CD1c-positive myeloid dendritic cell (primary cell): ENCODE data around the gene C14orf132.

Source experiments
- DNase-seq: peaks from one replicate; pipeline ENCODE4 v3.0.0-alpha.2; 2016; ENCODE audit errors: extremely low spot score

Gene C14orf132

DNA sequence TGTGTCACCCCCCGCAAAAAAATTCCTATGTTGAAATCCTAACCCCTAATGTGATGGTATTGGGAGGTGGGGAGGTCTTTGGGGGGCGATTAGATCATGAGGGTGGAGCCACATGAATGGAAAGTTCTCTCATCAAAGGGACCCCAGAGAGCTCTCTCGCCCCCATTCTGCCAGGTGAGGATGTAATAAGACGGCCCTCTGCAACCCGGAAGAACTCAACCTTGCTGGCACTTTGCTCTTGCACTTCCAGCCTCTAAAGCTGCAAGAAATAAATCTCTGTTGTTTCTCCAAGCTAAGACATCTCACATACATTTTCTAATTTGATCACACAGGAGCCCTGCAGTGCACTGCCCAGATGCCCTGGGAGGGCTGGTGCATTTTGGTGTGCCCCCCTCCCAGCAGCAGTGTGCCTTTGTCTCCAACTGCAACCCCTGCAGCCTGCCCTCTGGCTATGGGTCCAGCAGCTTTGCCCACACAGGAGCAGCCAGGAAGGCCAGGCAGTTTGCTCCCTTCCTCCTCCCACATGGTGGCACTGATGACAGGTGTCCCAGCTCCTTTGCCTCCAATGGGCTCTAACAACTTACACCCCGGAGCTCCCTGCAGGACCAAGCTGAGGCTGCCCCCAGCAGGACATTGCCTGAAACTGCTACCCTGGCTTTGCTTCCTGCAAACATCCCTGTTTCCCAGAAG lies 59.3 kb downstream of the C14orf132 start:
- DNase-seq, result no peak

DNA sequence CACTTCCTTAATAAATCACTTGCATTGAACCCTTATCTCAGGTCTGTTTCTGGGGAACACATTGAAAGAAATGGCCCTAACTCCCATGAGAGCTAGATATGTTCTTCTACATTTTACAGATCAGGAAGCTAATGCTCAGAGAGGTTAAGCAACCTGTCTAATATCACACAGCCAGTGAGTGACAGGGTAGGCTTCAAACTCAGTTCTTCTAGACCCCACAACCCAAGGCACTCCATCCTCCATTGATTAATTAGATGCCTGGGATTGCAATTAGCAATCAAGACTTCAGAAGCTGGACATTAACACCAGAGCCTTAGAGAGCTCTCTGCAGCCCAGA lies 59.8 kb downstream of the C14orf132 start:
- DNase-seq, result no peak

DNA sequence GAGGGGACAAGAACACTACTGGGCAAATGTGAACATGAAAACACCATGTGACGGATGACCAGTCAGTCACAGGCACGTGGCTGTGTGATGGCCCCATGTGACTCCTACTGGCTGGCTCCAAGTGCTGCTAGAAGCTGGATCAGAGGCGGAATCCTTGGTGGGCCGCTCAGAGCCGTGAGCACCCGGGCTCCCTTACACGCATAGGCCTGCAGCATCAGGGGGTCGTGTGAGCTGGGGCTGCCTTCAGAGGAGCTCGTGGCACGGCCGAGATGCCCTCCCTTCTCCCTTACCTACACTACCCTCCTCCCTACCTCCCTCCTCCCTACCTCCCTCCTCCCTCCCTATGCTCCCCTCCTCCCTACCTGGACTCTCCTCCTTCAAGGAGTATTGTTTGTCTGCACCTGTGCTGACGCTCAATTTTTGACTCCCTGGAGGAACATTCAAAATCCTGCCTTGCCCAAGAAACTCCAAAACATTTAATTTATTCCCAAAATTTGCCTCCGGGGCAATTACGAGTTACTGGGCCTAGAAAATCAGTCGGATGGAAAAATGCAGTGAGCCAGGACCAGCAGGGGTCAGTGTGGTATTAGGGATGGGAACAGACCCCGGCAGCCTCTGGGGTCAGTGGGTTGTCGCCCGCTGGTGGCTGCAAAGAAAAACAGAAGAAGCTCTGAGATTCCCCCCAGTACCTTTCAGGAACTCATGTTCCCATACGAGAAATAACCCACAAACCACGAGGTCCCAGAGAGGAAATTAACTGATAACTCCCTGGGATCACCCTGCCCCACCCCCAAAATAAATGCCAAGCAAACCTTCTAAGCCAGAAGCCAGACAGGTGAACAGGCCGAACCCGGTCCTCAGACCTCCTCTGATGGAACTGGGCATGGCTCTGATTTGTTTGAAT lies 61.3 kb downstream of the C14orf132 start:
- DNase-seq, result peak; percentile 57

- no peak for DNase-seq
Measured at GRCh38 chr14:96102081-96102856, 63.1 kb downstream of the C14orf132 start.

GRCh38 chr14:96103075-96103474 lies 63.9 kb downstream of the C14orf132 start:
- no peak for DNase-seq

- no peak for DNase-seq
Measured at GRCh38 chr14:96103560-96104460, 64.6 kb downstream of the C14orf132 start.

DNA sequence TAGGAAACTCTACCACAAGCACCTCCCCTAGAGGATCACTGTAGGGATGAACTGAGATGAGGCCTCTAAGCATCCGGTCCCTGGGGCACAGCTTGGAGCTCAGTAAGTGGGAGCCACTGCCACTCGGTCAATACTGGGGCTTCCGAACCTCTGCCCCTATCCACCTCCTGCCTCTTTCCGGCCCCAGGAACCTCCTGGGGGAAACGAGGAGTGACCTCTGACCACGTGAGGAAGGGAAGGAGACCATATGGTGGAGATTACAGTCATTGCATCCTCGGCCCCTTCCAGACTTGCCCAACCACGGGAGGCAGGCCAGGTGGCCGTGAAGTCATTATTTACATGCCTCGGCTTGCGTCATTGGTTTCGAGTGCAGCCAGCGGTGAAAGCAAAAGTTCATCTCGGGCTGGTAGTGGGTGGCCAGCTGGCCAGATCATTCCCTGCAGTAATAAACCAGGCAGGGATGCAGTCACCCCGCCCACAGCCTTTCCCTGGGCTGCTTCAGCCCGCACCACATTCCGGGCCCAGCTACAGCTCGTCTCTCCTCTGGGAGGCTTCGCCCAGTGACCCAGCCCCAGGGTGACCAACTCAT lies 65.4 kb downstream of the C14orf132 start:
- DNase-seq, result no peak

GRCh38 chr14:96105089-96105925 lies 66.1 kb downstream of the C14orf132 start:
- DNase-seq, result no peak

DNA sequence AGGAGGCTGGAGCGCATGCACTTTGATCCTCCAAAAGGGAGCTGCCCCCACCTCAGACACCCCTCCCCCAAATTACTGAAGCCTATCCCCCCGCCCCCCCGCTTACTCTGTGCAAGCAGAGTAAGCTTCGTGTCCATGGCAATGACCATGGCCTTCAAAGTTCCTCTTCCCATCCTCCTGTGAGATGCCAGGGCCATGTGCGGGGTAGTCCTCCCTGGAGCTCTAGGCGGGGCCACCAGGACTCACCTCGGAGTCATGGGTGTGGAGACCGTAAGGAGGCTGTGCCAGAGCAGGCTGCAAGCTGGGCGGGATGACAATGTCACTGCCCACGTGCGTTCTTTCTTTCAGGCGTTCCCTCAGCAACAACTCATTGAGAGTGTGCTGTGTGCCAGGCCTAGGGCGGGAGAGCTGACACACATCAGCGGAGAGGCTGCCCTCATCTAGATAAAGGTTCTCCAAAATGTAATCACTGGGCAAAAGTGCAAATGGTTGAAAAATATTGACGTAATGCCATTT lies 66.8 kb downstream of the C14orf132 start:
- DNase-seq, result no peak

- no peak for DNase-seq
Measured at GRCh38 chr14:96106891-96107290, 67.7 kb downstream of the C14orf132 start.

DNA sequence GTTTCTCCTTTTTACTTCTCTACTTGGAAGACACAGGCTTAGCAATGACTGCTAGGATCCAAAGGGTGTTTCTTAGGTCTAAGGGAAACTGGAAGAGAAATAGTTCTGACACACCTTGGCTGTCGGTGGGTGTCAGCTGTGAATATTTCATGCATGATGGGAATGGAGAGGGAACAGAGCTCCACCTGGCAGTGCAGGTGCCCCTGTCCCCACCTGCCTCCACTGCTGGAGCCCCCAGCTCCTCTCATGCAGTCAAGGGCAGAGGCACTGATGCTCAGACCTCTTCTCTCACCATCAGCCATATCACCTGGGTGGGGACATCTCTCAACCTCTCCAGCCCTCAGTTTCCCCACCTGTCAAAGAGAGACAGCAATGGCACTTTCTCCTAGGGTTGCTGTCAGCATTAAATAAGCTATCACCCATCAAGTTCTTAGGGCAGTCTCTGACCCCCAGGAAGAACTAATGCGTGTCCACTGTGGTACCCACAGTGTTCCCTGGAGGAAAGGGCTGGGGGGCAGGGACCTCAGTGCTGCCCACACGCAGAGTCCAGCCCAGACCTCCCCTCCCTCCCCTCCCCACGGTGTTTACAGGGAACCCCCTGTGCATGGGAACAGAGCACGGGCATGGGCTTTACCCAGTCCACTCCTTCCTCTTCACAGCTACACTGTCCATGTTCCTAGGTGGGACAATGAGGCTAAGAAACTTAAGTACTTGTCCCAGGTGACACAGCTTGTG lies 69.1 kb downstream of the C14orf132 start:
- DNase-seq, result no peak

DNA sequence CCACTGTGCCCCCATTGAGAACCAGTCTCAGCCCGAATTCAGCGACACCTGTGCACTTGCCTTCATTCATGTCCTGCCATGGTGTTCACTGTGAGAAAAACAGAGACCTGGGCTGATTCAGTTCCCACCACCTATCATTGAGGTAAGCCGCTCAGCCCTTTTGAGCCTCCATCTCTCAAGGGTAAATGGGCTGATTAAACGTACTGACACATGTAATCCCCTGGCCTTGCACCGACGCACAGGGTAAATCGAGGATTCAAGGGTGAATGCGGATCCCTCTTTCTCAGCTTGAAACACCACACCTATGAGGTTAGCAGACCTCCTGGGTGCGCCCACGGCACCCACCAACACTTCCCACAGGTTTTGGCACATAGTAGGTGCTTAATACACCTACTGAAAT lies 69.7 kb downstream of the C14orf132 start:
- no peak for DNase-seq

- DNase-seq, result no peak
Measured at GRCh38 chr14:96109596-96110355, 70.6 kb downstream of the C14orf132 start.

DNA sequence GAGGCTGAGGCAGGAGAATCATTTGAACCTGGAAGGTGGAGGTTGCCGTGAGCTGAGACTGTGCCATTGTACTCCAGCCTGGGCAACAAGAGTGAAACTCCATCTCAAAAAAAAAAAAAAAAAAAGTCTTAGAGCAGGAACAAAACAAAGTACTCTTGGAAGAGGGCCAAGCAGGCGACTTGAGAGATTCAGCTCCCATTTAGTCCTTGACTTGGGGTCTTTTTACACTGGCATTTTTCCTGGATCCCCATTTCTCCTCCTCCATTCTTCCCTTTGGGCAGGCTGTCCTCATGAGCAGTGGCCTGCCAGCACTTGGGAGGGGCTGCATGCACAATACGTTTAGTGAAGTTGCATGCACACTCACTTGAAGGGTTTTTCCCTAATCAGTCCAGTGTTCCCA lies 72.9 kb downstream of the C14orf132 start:
- DNase-seq, result no peak

GRCh38 chr14:96114002-96114401 lies 74.8 kb downstream of the C14orf132 start:
- DNase-seq, result no peak

GRCh38 chr14:96117101-96117897 lies 78.1 kb downstream of the C14orf132 start:
- DNase-seq, result no peak

DNA sequence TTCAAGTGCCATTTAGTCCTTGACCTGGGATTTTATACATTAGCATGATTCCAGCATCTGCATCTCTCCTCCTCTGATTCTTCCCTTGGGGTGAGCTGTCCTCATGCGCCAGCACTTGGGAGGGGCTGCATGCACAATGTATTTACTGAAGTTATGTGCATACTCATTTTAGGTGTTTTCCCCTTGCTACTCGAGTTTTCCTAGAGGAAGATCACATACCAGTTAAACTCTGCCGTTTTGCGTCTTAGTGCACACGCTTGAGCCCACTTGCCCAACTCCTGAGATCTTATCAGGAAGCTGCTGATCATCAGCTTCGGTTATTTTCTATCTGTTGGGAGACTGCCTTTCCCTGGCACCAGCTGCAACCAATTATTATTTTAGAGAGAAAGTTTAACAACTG lies 78.8 kb downstream of the C14orf132 start:
- no peak for DNase-seq

DNA sequence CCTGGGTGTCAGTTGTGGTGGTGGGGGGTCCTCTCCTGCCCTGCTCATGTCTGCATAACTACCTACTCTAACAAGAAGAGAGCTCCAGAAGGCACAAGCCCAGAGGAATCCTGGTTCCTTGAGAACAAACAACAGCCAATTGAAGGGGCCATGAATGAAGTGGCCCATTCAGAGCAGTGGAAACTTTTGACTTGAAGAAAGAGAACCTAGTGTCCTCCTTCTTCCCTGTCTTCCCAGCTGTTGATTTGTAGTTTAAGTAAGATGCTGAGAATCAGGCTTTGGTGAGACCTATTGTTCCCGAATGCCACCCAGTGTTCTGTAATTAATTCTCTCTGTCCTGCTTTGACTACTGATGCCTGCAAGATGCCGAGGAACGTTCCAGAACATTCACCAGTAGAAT lies 79.2 kb downstream of the C14orf132 start:
- no peak for DNase-seq
